Transverse colon (tissue), 4 donors: Measurements from ENCODE around the gene POU2F2. TPM values are rescaled to one million over a fixed set of nuclear protein-coding genes. Genes with fewer than 3 reads are reported as not detected.

Experiments
- DNase-seq: peaks from one replicate; pipeline ENCODE4 v3.0.0-alpha.2; 2019
- H3K27ac ChIP-seq, 4 donors: fragments of 200-600 bp; sonication (generic); 2 replicates each; pipeline ENCODE4 v1.5.1; 2016 to 2018; ENCODE audit warnings: inconsistent platforms in 4 of 4
- H3K27me3 ChIP-seq: fragments of 200-600 bp; sonication (generic); 2 replicates; pipeline ENCODE4 v1.5.1; 2017; ENCODE audit warnings: inconsistent platforms
- H3K36me3 ChIP-seq, 4 donors: fragments of 200-600 bp; sonication (generic); 2 replicates each; pipeline ENCODE4 v1.5.1; 2017 to 2019; ENCODE audit warnings: inconsistent platforms in 4 of 4
- H3K4me1 ChIP-seq, 4 donors: fragments of 200-600 bp; sonication (generic); 2 replicates each; pipeline ENCODE4 v1.5.1; 2017 to 2020; ENCODE audit warnings: inconsistent platforms in 4 of 4
- H3K4me3 ChIP-seq, 4 donors: fragments of 200-600 bp; sonication (generic); 1 replicate in 1 of 4; 2 replicates in 3 of 4; pipeline versions ENCODE4 v1.5.1 to v1.6.1; 2017 to 2019; ENCODE audit warnings: inconsistent platforms in 4 of 4
- H3K9me3 ChIP-seq, 2 donors: fragments of 200-600 bp; sonication (generic); 2 replicates each; pipeline ENCODE4 v1.5.1; 2017 to 2019; ENCODE audit warnings: inconsistent platforms in 2 of 2
- EP300 ChIP-seq: sonication (generic); formaldehyde crosslinking; IDR thresholded peaks from one replicate; pipeline ENCODE4 v1.6.1; 2017; ENCODE audit warnings: antibody characterized with exemption, low read depth
- POLR2A ChIP-seq: fragments of 450-650 bp; IDR thresholded peaks from one replicate; pipeline ENCODE4 v1.6.1; 2016; ENCODE audit warnings: antibody characterized with exemption, mild to moderate bottlenecking, moderate library complexity
- POLR2AphosphoS5 ChIP-seq, 3 donors: sonication (generic); formaldehyde crosslinking; IDR thresholded peaks; one replicate each; pipeline ENCODE4 v1.6.1; 2016; ENCODE audit warnings: antibody characterized with exemption in 3 of 3
- WGBS, 2 donors: methylation state at CpG; one replicate each; pipeline ENCODE4 v1.1.5; 2018; ENCODE audit warnings: low coverage in 1 of 2; 5-methylcytosine and 5-hydroxymethylcytosine counted together
- in situ Hi-C, 4 donors: fragments of 200-750 bp; cut with MboI; loops; one replicate each; pipeline versions ENCODE4 v1.15.0 to v1.15.1; 2017; ENCODE audit warnings: low sequenced_read_pairs in 3 of 4, low pct_ligation_motif_present in 1 of 4, low pct_unique_long_range_greater_than_20kb in 1 of 4
- intact Hi-C: fragments of 100-400 bp; cut with DNase I; formaldehyde crosslinking; loops from one replicate; pipeline ENCODE4 v1.15.1; 2023; ENCODE audit warnings: low total_unique reads
- total RNA-seq, 4 donors: library from RNA; depleted of rRNA; stranded (reverse); fragments of >200 nt; gene quantifications; one replicate each; pipeline ENCODE4 v1.1.0, GENCODE V29; 2016
- TF ChIP-seq, protein P1 (sequence below), 5 experiments: fragments of 200-600 bp in 3 of 5; fragments of 450-650 bp in 2 of 5; sonication (generic) in 3 of 5; IDR thresholded peaks; 1 replicate in 2 of 5; 2 replicates in 3 of 5; pipeline ENCODE4 v1.5.1; 2016 to 2017; ENCODE audit warnings: antibody characterized with exemption in 5 of 5, inconsistent platforms in 3 of 5, mild to moderate bottlenecking in 2 of 5, moderate library complexity in 1 of 5

The POU2F2 gene
- total RNA-seq, 4 donors from 2014 or later: 0.96 to 7.1 (median 3.4) TPM

DNA sequence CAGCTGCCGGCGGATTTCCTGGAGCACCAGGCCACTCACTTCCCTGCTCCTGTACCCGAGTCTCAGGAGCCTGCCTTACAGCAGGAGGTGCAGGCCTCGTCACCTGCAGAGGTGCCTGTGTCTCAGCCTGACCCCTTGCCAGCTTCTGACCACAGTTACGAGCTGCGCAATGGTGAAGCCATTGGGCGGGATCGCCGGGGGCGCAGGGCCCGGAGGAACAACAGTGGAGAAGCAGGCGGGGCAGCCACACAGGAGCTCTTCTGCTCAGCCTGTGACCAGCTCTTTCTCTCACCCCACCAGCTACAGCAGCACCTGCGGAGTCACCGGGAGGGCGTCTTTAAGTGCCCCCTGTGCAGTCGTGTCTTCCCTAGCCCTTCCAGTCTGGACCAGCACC lies 53.0 kb downstream of the POU2F2 start:
- Histone ChIP-seq H3K9me3 (no peaks in the 10 kb centered on the region), H3K4me3 (no peak overlapping the region), H3K36me3 (peaks cover 0 to 28% (median 11%) of the 10 kb centered on the region in 4 donors), H3K27ac (no peak overlapping the region), H3K27me3 (no peaks in the 10 kb centered on the region), H3K4me1 (peaks cover 18 to 47% (median 25%) of the 10 kb centered on the region in 4 donors)
- TF ChIP-seq POLR2AphosphoS5 (IDR thresholded peaks at IDR 0.05): no peak
- TF ChIP-seq, protein P1, sequence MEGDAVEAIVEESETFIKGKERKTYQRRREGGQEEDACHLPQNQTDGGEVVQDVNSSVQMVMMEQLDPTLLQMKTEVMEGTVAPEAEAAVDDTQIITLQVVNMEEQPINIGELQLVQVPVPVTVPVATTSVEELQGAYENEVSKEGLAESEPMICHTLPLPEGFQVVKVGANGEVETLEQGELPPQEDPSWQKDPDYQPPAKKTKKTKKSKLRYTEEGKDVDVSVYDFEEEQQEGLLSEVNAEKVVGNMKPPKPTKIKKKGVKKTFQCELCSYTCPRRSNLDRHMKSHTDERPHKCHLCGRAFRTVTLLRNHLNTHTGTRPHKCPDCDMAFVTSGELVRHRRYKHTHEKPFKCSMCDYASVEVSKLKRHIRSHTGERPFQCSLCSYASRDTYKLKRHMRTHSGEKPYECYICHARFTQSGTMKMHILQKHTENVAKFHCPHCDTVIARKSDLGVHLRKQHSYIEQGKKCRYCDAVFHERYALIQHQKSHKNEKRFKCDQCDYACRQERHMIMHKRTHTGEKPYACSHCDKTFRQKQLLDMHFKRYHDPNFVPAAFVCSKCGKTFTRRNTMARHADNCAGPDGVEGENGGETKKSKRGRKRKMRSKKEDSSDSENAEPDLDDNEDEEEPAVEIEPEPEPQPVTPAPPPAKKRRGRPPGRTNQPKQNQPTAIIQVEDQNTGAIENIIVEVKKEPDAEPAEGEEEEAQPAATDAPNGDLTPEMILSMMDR (IDR thresholded peaks at IDR 0.05): no peak
- no peak for TF ChIP-seq EP300
- no peak for TF ChIP-seq POLR2A
- intact Hi-C loops (no loop called here), in situ Hi-C loops (no loop called here)
- DNase-seq: no peak
- WGBS, 2 donors: 88% methylated on average over 16 of the region's 16 CpGs; no CpG with 5 or more reads in 1 of the 2 donors

- Histone ChIP-seq H3K4me3 (no peak overlapping the region), H3K4me1 (peaks cover 18 to 47% (median 25%) of the 10 kb centered on the region in 4 donors), H3K36me3 (peaks cover 0 to 28% (median 11%) of the 10 kb centered on the region in 4 donors), H3K9me3 (no peaks in the 10 kb centered on the region), H3K27ac (no peak overlapping the region), H3K27me3 (no peaks in the 10 kb centered on the region)
- no peak for DNase-seq
- in situ Hi-C loops: no loop called here
- WGBS, 2 donors: 73% methylated on average over 15 of the region's 15 CpGs; no CpG with 5 or more reads in 1 of the 2 donors
- intact Hi-C loops: no loop called here
- TF ChIP-seq EP300: no peak
- TF ChIP-seq, protein P1 (IDR thresholded peaks at IDR 0.05): no peak
- TF ChIP-seq POLR2A: no peak
- TF ChIP-seq POLR2AphosphoS5 (IDR thresholded peaks at IDR 0.05): no peak
Observed at GRCh38 chr19:42078538-42079275, 53.5 kb downstream of the POU2F2 start.

GRCh38 chr19:42078058-42078457 lies 54.2 kb downstream of the POU2F2 start:
- H3K4me1 ChIP-seq: peaks cover 18 to 47% (median 25%) of the 10 kb centered on the region in 4 donors
- H3K9me3 ChIP-seq: no peaks in the 10 kb centered on the region
- TF ChIP-seq EP300: no peak
- TF ChIP-seq, protein P1 (IDR thresholded peaks at IDR 0.05): no peak
- no peak for TF ChIP-seq POLR2A
- no peak for TF ChIP-seq POLR2AphosphoS5 (IDR thresholded peaks at IDR 0.05)
- intact Hi-C loops (no loop called here), in situ Hi-C loops (no loop called here)
- WGBS, 2 donors: 86 to 100% methylated on average over 1 of the region's 1 CpG
- DNase-seq: no peak
- peaks cover 0 to 28% (median 11%) of the 10 kb centered on the region in 4 donors for H3K36me3 ChIP-seq
- no peaks in the 10 kb centered on the region for H3K27me3 ChIP-seq
- no peak overlapping the region for H3K4me3 ChIP-seq
- no peak overlapping the region for H3K27ac ChIP-seq

GRCh38 chr19:42076380-42076944 lies 55.8 kb downstream of the POU2F2 start:
- peak overlapping the region; percentile 94 to 99 (median 96) for H3K27ac ChIP-seq
- in situ Hi-C loops: no loop called here
- WGBS, 2 donors: 0 to 1% methylated on average over 9 to 12 of the region's 33 CpGs

More at GRCh38 chr19:42076380-42076944, 55.8 kb downstream of the POU2F2 start:
- peak; percentile 58 for DNase-seq
- Histone ChIP-seq H3K9me3 (no peaks in the 10 kb centered on the region), H3K36me3 (peaks cover 0 to 26% (median 11%) of the 10 kb centered on the region in 4 donors), H3K4me3 (peak overlapping the region; percentile 94 to 97 (median 96)), H3K27me3 (no peaks in the 10 kb centered on the region), H3K4me1 (peaks cover 18 to 33% (median 20%) of the 10 kb centered on the region in 4 donors)
- intact Hi-C loops: no loop called here
- TF ChIP-seq, protein P1 (IDR thresholded peaks at IDR 0.05): no peak
- TF ChIP-seq POLR2AphosphoS5 (IDR thresholded peaks at IDR 0.05): no peak
- no peak for TF ChIP-seq POLR2A
- TF ChIP-seq EP300: no peak
